HG03159 (cell line): ENCODE results near the gene TPP1.

Experiments
- ATAC-seq: cut with Tn5 transposase; IDR thresholded peaks from one replicate; pipeline ENCODE4 v1.9.1; 2021; ENCODE audit warnings: mild to moderate bottlenecking, moderate library complexity; ENCODE audit not compliant: unreplicated experiment

Gene TPP1

GRCh38 chr11:6612213-6613041 lies 6.8 kb downstream of the TPP1 start, which contains the start of gene TAF10:
TSS of gene TAF10 (minus strand) at chr11:6612216. CDS start at chr11:6612189, 27 bp downstream.
- ATAC-seq, result peak; percentile 91

- ATAC-seq, result no peak
These were observed 7.3 kb downstream of the TPP1 start for GRCh38 chr11:6611963-6612212.

DNA sequence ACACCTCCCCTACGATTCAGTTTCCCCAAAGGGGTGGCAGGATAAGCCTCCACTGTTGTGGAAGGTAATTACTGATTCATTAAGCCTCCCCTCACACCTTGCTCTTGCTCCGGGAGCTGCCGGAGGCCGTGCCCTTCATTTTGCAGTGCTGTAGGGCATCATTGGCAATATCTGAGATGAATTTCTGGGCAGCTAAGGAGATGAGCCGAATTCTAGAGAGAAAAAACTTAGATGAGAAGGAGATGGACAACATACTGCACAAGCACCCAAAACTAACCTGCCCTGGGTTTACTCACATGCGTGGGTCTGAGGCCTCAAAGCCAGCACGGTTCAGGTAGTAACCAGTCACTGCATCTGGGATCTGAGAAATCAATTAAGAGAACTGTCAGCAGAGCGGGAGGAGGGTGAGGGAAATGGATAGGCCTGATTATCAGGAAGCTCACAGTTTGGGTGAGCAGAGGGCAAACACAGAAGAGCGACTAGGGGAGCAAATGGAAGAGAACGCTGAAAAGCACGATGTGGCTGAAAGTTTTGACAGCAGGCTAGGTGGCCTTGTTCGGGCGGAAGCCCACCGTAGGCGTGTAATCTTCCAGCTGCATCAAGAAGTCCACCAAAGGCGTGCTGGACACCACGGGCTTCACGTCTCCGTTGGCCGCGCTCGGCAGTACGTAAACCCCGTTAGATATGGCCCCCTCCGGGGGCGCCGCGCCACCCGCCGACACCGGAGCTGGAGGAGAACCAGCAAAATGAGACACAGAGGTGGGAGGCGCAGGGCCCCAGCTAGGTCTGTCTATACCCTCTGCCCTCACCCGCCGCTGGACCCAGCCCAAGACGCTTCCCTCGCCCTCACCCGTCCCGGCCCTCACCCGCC lies 7.9 kb downstream of the TPP1 start:
- peak; percentile 9 for ATAC-seq

DNA sequence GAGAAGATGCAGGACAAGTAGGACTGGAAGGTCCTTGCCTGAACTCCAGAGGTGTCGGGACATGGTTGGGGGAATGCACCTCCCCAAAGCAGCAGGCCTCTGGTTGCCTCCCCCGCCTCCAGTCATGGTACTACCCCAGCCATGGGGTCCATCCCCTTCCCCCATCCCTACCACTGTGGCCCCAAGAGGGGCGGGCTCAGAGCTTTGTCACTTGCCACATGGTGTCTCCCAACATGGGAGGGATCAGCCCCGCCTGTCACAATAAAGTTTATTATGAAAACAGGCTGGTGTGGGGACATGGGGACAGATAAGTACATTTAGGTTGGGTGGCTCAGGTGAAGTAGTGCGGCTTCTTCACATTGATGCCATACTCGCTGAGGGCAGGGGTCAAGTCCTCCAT lies 8.6 kb downstream of the TPP1 start:
- ATAC-seq, result no peak

GRCh38 chr11:6609502-6610015 lies 9.7 kb downstream of the TPP1 start:
- no peak for ATAC-seq

DNA sequence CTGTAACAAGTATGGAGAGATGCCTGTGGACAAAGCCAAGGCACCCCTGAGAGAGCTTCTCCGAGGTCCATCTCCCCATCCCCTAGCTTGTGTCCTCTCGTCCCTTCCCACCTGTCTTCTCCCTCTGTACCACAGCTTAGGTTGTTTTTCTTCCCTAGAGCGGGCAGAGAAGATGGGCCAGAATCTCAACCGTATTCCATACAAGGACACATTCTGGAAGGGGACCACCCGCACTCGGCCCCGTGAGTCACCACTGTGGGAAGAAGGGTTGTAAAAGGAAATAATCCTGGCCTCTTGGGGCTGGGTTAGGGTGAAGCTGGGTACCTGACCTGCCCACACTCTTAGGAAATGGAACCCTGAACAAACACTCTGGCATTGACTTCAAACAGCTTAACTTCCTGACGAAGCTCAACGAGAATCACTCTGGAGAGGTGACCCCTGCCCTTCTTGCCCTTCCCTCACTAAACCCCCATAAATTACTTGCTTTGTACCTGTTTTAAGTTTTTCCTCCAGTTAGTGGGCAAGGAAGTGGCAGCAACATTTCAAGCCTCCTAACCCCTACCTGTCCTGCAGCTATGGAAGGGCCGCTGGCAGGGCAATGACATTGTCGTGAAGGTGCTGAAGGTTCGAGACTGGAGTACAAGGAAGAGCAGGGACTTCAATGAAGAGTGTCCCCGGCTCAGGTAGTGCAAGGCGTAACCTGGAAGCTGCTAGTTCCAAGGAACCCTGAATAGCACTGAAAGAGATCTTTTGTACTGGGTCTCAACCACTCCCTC lies 10.3 kb downstream of the TPP1 start:
- no peak for ATAC-seq

DNA sequence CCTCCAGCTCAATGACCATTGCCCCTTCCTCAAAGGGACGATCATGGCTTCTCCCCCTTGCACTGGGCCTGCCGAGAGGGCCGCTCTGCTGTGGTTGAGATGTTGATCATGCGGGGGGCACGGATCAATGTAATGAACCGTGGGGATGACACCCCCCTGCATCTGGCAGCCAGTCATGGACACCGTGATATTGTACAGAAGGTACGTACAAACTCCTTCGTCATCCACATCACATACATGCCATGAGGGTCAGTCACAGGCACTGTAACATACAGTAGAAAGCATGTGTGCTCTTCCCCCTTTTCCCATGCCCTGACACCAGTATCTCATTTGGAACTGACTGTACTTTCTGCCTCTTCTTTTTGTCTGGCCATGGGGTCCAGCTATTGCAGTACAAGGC lies 11.2 kb downstream of the TPP1 start:
- ATAC-seq, result no peak

DNA sequence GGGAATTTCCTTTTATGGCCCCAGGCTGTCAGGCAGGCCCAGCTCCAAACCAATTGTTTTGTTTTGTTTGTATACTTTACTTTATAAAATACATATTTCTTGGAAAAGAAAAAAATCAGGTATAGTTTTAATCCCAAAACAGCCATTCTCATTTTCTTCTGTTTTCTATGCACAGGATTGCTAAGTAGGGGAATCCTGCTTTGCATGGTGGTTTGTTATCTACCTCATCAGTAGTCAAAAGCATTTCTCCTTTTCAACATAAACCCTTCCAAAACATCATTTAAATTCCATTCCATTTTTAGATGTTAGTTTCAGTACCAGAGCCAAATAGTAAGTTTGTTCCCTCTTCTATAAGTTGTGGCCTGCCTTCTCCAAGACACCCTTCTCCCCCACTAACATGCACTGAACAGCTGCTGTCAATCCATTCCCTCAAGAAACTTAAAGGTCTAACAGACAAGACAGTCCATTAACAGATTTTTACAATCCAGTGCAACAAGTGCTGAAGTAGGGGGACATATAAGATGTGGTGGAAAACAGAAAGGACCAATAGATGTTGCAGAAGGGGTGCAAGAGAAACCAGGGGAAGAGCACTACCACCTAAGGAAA lies 11.9 kb downstream of the TPP1 start:
- ATAC-seq, result no peak

DNA sequence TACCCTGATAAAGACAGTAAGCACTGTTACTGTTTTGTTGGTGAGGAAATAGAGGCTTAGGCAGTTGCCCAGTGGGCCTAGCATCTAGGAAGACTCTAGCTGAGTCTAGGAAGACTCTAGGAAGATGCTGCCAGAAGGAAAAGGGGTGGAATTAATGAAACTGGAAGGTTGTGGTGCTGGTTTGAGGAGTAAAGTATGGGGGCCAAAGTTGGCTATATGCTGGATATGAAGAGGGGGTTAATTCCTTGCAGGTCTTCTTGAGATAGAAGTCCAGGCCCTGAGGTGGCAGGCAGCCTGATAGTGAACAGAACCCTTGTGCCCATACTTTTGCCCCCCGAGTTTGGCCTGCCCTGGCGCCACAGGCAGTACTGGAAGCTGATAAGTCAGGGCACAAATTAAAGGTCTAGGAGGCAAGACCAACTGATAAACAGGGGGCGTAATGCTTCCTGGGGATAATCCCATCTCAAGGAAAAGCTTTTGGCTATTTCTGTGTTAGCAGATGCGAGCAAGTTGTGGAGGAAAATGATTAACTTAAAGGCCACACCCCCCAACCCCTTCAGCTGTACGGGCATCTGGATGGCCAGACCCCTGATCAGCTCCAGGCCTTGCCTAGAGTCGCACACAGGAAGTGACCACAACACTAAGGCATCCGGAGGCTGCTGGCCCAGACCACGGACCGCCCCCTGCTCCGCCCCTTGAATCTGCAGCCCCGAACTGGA lies 12.6 kb downstream of the TPP1 start:
- peak; percentile 26 for ATAC-seq

GRCh38 chr11:6604790-6605189 lies 14.4 kb downstream of the TPP1 start:
- no peak for ATAC-seq

DNA sequence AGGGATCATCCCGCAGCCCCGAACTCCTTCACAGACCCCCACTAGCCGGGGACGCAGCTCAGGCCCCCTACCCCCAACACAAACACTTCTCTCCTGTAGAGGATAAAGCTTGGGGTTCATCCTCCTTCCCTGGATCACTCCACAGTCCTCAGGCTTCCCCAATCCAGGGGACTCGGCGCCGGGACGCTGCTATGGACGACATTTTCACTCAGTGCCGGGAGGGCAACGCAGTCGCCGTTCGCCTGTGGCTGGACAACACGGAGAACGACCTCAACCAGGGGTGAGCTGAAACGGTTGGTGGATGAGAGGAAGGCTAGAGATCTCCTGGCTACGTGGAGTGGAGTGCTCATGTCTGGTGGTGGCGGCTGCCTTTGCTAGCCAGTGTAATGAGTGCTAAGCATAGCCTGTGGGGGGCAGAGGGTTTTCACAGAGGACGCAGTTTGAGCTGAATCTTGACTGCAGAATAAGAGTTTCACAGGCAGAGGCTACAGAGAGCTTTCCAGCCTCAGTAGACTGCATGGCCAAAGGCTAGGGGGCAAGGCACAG lies 15.1 kb downstream of the TPP1 start:
- peak; percentile 40 for ATAC-seq

- ATAC-seq, result peak; percentile 76
These were observed 15.7 kb downstream of the TPP1 start, which contains the start of the genes ILK and RRP8 for GRCh38 chr11:6603287-6604080. TSS of gene ILK (plus strand) at chr11:6603774. CDS start at chr11:6604272, 498 bp downstream. TSS of gene RRP8 (minus strand) at chr11:6603616. CDS start at chr11:6603502, 114 bp downstream.

DNA sequence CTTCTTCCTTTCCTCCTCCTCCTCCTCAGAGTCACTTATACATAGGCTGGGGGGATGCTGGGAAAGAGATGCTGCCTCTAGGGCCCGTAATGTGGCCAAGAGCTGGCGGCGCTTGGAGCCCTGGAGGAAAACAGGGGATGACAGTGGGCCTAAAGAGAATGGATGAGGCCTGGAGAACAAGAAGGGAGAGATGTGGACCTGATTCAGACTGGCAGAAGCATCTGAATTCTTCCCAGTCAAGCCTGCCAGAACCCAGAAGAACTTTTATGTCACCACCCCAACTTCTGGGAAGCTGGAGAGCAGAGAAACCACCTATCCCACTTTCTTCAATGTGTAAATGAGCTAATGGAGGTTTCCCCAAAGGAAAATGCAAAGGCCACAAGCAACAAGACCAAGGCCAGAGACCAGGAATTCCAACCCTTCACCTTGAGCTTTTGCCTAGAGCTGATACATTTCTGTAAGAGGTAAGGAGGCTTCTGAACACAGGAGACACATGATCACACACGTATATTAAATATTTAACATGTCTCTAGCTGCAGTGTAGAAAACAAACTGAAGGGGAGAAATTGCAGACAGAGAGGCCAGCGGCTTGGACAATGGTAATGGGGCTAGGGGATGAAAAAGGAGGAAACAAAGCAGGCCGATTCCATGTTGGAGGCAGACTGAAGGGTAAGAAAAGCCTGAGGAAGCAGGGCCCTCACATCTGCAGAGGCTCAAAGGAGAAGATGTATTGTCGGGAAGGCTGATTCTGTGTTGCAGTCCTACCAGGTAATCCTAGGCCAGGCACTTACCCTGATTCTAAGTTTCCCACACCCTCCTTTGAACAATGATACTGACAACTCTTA lies 16.9 kb downstream of the TPP1 start:
- no peak for ATAC-seq

DNA sequence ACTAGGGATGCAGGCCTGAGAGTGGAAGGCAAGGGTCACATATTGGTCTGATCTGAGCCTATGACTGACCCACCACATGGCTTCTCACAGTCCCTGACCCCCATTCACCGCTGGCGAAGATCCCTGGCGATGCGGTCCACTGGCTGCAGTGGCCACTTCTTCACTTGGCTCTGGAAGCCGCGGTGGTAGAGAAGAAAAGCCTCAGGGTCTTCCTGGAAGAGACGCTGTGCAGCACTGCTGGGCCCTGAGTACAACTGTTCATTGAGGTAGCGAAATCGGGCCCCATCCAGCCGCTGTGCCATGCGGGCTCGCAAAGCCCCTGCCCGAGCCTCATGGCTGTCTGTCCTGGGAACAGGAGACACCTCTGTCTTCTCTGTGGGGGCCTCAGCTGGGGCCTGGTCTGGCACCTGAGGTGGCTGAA lies 18.2 kb downstream of the TPP1 start:
- ATAC-seq, result no peak

- ATAC-seq, result no peak
These were observed 19.3 kb downstream of the TPP1 start for GRCh38 chr11:6599881-6600390.

DNA sequence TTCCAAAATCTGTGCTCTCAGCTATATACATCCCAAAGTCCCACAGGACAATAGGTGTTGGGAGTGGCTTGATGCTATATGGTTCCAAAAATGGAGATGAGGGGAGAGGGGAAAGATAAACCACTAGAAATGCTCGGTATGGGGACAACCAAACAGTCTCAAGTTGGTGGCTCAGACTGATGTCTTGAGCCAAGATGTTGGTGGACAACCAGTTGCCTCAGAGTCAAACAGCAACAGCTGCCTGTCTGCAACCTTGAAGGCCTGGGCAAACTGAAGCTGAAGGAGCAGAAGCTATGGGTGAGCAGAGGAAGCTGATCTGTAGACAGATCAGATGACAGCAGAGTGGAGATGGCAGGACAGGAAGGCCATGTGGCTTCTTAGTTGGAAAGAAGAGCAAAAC lies 19.8 kb downstream of the TPP1 start:
- ATAC-seq, result no peak

DNA sequence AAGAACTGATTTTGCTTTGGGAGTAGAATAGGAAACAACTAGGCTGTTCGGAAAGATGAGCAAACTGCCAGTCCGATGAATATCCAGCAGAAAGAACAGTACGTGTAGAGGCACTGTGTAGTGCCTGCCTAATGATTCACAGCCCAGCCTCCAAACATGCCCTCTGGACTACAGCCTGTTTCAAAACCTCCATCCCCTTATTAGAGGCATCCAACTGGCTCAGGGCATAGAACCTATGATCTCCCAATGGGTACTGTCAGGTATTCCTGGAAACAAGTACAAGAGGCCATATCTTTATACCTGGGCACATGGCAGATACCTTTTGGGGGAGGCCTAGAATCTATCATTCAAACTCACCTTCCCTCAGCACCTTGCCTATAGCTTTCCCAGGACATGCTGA lies 20.7 kb downstream of the TPP1 start:
- ATAC-seq, result no peak
